ENCODE data around the gene CREB3L2. TPM values are rescaled to one million over a fixed set of nuclear protein-coding genes. Genes with fewer than 3 reads are reported as not detected.
"Not testable (repeated sequence)": the region's sequence is repeated elsewhere in the genome, so short reads cannot be mapped to it uniquely, and the experiment has no call there.

CREB3L2 gene
- total RNA-seq, 4 donors from 2014 or later, result 16.4 to 37.0 (median 19.9) TPM

DNA sequence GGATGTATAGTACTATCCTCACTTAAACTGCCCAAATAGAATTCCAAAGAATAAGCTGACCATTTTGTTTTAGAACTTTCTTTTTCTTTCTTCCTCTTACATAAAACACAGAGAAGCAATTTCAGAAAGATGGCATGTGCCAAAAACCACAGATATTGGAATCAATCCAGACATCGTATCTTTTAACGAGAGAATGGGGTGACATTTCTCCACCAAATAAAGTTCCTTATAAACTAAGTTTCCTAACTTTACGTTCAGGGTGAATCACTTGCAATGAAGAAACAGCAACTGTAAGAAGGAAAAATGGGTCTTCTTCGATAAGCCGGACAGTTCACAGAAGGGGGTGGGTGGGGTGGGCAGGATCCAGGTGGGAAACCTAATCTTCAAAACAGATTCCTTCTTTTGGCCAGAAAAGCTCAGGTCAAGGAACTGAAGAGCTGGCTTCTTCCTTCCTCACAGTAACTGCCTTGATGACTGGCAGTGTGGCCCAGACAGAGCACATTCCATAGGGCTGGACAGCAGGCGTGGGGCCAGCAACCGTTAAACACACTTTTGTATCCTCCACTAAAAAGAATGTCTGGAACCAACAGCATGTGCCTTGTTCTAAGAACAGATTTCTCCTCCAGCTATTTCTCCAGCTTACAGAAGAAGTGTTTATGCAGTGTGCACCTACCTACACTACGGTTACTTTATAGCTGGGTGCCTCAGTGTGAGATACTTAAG, 31.5 kb downstream of the CREB3L2 start:
- H3K9me3 ChIP-seq, result no peaks in the 10 kb centered on the region
- peak; percentile 17 to 27 (median 20) for TF ChIP-seq POLR2AphosphoS5 (IDR thresholded peaks at IDR 0.05)
- no peak for TF ChIP-seq EP300 (IDR thresholded peaks at IDR 0.05; ENCODE audit: low read depth)
- no peak for TF ChIP-seq POLR2A (IDR thresholded peaks at IDR 0.05)
- TF ChIP-seq, protein P1, sequence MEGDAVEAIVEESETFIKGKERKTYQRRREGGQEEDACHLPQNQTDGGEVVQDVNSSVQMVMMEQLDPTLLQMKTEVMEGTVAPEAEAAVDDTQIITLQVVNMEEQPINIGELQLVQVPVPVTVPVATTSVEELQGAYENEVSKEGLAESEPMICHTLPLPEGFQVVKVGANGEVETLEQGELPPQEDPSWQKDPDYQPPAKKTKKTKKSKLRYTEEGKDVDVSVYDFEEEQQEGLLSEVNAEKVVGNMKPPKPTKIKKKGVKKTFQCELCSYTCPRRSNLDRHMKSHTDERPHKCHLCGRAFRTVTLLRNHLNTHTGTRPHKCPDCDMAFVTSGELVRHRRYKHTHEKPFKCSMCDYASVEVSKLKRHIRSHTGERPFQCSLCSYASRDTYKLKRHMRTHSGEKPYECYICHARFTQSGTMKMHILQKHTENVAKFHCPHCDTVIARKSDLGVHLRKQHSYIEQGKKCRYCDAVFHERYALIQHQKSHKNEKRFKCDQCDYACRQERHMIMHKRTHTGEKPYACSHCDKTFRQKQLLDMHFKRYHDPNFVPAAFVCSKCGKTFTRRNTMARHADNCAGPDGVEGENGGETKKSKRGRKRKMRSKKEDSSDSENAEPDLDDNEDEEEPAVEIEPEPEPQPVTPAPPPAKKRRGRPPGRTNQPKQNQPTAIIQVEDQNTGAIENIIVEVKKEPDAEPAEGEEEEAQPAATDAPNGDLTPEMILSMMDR (IDR thresholded peaks at IDR 0.05), result no peak
- peaks cover 11 to 76% (median 26%) of the 10 kb centered on the region in 4 donors for H3K4me1 ChIP-seq
- no peaks in the 10 kb centered on the region for H3K36me3 ChIP-seq
- no peak overlapping the region for H3K4me3 ChIP-seq
- 36 to 55% methylated on average over 3 to 8 of the region's 8 CpGs for WGBS, 2 donors (ENCODE audit: low coverage in 1 of 2)
- in situ Hi-C loops (cut with MboI; ENCODE audit: low pct_ligation_motif_present in 1 of 4, low pct_unique_long_range_greater_than_20kb in 1 of 4, low sequenced_read_pairs in 3 of 4), result no loop called here
- peak overlapping the region; percentile 48 to 72 (median 70) for H3K27ac ChIP-seq
- H3K27me3 ChIP-seq, result no peaks in the 10 kb centered on the region
- DNase-seq, result peak; percentile 49
- intact Hi-C loops (cut with DNase I; ENCODE audit: low total_unique reads), result no loop called here

DNA sequence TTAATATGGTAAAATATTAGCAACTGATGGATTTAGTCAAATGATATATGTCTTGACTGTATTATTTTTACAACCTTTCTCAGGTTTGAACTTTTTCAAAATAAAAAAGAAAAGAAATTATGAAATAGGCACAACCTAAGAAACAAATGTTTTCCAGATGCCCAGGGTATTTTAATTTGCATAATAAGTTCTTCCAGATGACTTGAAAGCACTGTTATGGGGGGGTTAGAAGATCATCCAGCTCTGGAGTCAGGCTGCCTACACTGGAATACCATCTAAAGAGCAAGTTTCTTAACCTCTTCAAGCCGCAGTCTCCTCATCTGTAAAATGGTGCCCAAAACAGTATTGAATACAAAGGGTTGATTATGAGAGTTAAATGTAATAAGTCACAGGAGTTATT, 32.1 kb downstream of the CREB3L2 start:
- intact Hi-C loops (cut with DNase I; ENCODE audit: low total_unique reads) (no loop called here), in situ Hi-C loops (cut with MboI; ENCODE audit: low pct_ligation_motif_present in 1 of 4, low pct_unique_long_range_greater_than_20kb in 1 of 4, low sequenced_read_pairs in 3 of 4) (no loop called here)
- no peaks in the 10 kb centered on the region for H3K27me3 ChIP-seq
- no peaks in the 10 kb centered on the region for H3K36me3 ChIP-seq
- no peak overlapping the region for H3K4me3 ChIP-seq
- H3K27ac ChIP-seq, result peak overlapping the region; percentile 48 to 72 (median 70)
- no peak for TF ChIP-seq POLR2A (IDR thresholded peaks at IDR 0.05)
- no peak for DNase-seq
- H3K4me1 ChIP-seq, result peaks cover 11 to 70% (median 23%) of the 10 kb centered on the region in 4 donors
- no peaks in the 10 kb centered on the region for H3K9me3 ChIP-seq
- 93 to 95% methylated on average over 1 of the region's 1 CpG for WGBS, 2 donors (ENCODE audit: low coverage in 1 of 2)

DNA sequence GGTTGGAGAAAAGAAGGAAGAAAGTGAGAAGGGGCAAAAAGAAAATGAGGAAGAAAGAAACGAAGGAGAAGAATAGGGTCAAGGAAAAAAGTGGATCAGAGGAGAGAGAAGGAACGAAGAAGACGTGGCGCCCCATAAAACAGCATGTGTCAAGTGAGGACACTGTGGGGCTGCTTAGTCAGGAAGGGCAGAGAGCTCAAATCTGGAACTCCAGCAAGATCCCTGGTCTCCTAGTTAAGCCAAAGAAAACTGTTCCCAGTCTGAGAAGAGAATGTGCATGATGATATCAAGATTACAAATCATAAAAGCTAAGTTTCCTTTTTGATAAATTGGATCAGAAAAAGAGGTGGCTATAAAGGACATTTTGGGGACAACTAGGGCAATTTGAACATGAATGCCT, 33.0 kb downstream of the CREB3L2 start:
- no peak for DNase-seq
- Histone ChIP-seq H3K4me3 (no peak overlapping the region), H3K36me3 (no peaks in the 10 kb centered on the region), H3K27ac (peak overlapping the region in 1 of 4 donors; percentile 72), H3K27me3 (no peaks in the 10 kb centered on the region), H3K4me1 (peaks cover 5 to 62% (median 20%) of the 10 kb centered on the region in 4 donors), H3K9me3 (no peaks in the 10 kb centered on the region)
- 83 to 84% methylated on average over 4 of the region's 4 CpGs for WGBS, 2 donors (ENCODE audit: low coverage in 1 of 2)
- intact Hi-C loops (cut with DNase I; ENCODE audit: low total_unique reads) (no loop called here), in situ Hi-C loops (cut with MboI; ENCODE audit: low pct_ligation_motif_present in 1 of 4, low pct_unique_long_range_greater_than_20kb in 1 of 4, low sequenced_read_pairs in 3 of 4) (no loop called here)
- TF ChIP-seq POLR2AphosphoS5 (IDR thresholded peaks at IDR 0.05) (no peak), POLR2A (IDR thresholded peaks at IDR 0.05) (no peak), EP300 (IDR thresholded peaks at IDR 0.05; ENCODE audit: low read depth) (no peak)
- TF ChIP-seq, protein P1 (IDR thresholded peaks at IDR 0.05), result no peak

DNA sequence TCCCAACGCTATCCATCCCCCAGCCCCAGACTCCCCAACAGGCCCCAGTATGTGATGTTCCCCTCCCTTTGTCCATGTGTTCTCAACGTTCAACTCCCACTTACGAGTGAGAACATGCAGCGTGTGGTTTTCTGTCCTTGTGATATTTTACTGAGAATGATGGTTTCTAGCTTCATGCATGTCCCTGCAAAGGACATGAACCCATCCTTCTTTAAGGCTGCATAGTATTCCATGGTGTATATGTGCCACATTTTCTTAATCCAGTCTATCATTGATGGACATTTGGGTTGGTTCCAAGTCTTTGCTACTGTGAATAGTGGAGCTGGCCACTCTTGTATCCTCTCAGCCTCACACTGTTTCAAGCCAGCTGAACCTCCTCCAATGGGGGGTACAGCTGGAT, 33.5 kb downstream of the CREB3L2 start:
- H3K9me3 ChIP-seq; H3K4me3 ChIP-seq; H3K36me3 ChIP-seq; in situ Hi-C loops (cut with MboI; ENCODE audit: low pct_ligation_motif_present in 1 of 4, low pct_unique_long_range_greater_than_20kb in 1 of 4, low sequenced_read_pairs in 3 of 4); H3K27me3 ChIP-seq; intact Hi-C loops (cut with DNase I; ENCODE audit: low total_unique reads); DNase-seq: not testable (repeated sequence)
- peak overlapping the region in 1 of 4 donors; percentile 72 for H3K27ac ChIP-seq
- peaks cover 5 to 58% (median 22%) of the 10 kb centered on the region in 4 donors for H3K4me1 ChIP-seq
- WGBS, 2 donors (ENCODE audit: low coverage in 1 of 2), result 100% methylated on average over 4 of the region's 4 CpGs

DNA sequence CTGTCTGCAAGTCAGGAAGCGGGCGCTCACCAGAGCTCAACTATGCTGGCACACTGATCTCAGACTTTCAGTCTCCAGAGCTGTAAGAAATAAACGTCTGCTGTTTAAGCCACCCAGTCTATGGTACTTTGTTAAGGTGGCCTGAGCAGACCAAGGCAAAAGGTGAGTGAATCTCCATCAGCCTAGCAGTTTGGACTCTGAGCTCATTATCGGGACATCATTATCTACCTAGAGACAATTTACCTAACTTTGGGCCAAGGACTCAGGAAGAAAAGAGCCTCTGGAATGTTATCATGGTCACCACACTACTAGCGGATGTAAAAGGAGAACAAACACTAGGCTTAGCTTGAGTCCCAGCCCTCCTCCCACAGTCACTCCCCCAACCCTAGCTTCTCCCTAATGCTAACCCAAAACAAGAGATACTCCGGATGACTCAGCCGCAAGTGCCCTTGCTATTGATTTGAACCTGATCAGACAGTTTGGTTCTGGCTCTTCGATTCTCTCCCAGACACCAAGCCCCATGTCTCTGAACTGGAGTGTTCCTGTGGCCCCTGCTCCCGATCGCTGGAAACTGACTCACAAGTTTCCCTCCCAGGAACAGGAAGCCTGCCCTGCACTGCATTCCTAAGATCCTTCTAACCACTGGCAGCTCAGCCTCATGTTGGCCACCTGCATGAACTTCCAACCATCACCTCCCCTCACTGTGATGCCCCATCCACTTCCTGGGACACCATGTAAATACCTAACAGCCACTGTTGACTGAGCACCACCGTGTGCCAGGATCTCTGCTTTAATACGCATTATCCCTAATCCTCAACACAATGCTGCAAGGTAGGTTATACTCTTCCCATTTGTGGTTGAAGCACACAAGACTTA, 34.5 kb downstream of the CREB3L2 start:
- no peak for DNase-seq
- in situ Hi-C loops (cut with MboI; ENCODE audit: low pct_ligation_motif_present in 1 of 4, low pct_unique_long_range_greater_than_20kb in 1 of 4, low sequenced_read_pairs in 3 of 4) (no loop called here), intact Hi-C loops (cut with DNase I; ENCODE audit: low total_unique reads) (no loop called here)
- TF ChIP-seq EP300 (IDR thresholded peaks at IDR 0.05; ENCODE audit: low read depth), result no peak
- no peak for TF ChIP-seq POLR2AphosphoS5 (IDR thresholded peaks at IDR 0.05)
- TF ChIP-seq POLR2A (IDR thresholded peaks at IDR 0.05), result no peak
- Histone ChIP-seq H3K27ac (peak overlapping the region; percentile 1 to 43 (median 42)), H3K9me3 (no peaks in the 10 kb centered on the region), H3K4me3 (no peak overlapping the region), H3K4me1 (peaks cover 9 to 53% (median 23%) of the 10 kb centered on the region in 4 donors), H3K36me3 (no peaks in the 10 kb centered on the region), H3K27me3 (no peaks in the 10 kb centered on the region)
- 82 to 100% methylated on average over 3 to 12 of the region's 12 CpGs for WGBS, 2 donors (ENCODE audit: low coverage in 1 of 2)
